AML-193 (cell line): ENCODE measurements around the gene AK9.
A peak's percentile ranks its signal among the peaks of the same experiment; 100 is the strongest.
"Not testable (repeated sequence)": the region's sequence is repeated elsewhere in the genome, so short reads cannot be mapped to it uniquely, and the experiment has no call there.

Experiments used
- DNase-seq, 2 experiments: peaks; one replicate each; lab custom pipeline; 2025; lab: John Stamatoyannopoulos, UW

Gene AK9

GRCh38 chr6:109695468-109695867, 4.5 kb upstream of the AK9 start:
- DNase-seq, result no peak

- peak; percentile 40 to 46 for DNase-seq
Observed at GRCh38 chr6:109693111-109693510, 2.1 kb upstream of the AK9 start.

GRCh38 chr6:109690373-109690736, 647 bp downstream of the AK9 start:
- DNase-seq, result peak in 1 of 2 experiments; percentile 52

- no peak for DNase-seq
Observed at GRCh38 chr6:109687271-109687761, 3.7 kb downstream of the AK9 start.

GRCh38 chr6:109686566-109687265, 4.3 kb downstream of the AK9 start:
- no peak for DNase-seq

- DNase-seq, result not testable (repeated sequence)
Observed at GRCh38 chr6:109678661-109679505, 12.1 kb downstream of the AK9 start.

GRCh38 chr6:109678240-109678639, 12.8 kb downstream of the AK9 start:
- DNase-seq, result no peak

- DNase-seq, result no peak
Observed at GRCh38 chr6:109676724-109677123, 14.3 kb downstream of the AK9 start.

GRCh38 chr6:109672839-109673238, 18.2 kb downstream of the AK9 start:
- no peak for DNase-seq

- no peak for DNase-seq
Observed at GRCh38 chr6:109672175-109672574, 18.8 kb downstream of the AK9 start.

GRCh38 chr6:109671733-109672132, 19.3 kb downstream of the AK9 start:
- DNase-seq, result no peak

GRCh38 chr6:109669811-109670210, 21.2 kb downstream of the AK9 start:
- DNase-seq, result no peak

GRCh38 chr6:109662192-109662591, 28.8 kb downstream of the AK9 start:
- DNase-seq, result no peak

- no peak for DNase-seq
Observed at GRCh38 chr6:109660526-109661320, 30.3 kb downstream of the AK9 start.

- DNase-seq, result no peak
Observed at GRCh38 chr6:109655761-109656262, 35.2 kb downstream of the AK9 start.

- DNase-seq, result no peak
Observed at GRCh38 chr6:109653264-109653663, 37.7 kb downstream of the AK9 start.

- DNase-seq, result no peak
Observed at GRCh38 chr6:109644131-109644530, 46.9 kb downstream of the AK9 start.

GRCh38 chr6:109632405-109632804, 58.6 kb downstream of the AK9 start:
- no peak for DNase-seq

- no peak for DNase-seq
Observed at GRCh38 chr6:109631403-109631802, 59.6 kb downstream of the AK9 start.

- no peak for DNase-seq
Observed at GRCh38 chr6:109628158-109629000, 62.6 kb downstream of the AK9 start.

GRCh38 chr6:109626311-109626710, 64.7 kb downstream of the AK9 start:
- DNase-seq, result no peak
